RPMI7951 (cell line): ENCODE measurements around the gene DSG4. TPM values are rescaled to one million over a fixed set of nuclear protein-coding genes. Genes with fewer than 3 reads are reported as not detected.

Source experiments
- DNase-seq: peaks from one replicate; pipeline ENCODE4 v3.0.0-alpha.2; 2012; ENCODE audit warnings: low read depth
- total RNA-seq: library from RNA; depleted of rRNA; stranded (reverse); fragments of >200 nt; shearing (Covaris generic); gene quantifications from 2 replicates; pipeline ENCODE4 v1.2.3, GENCODE V29; 2014; rRNA removed

Gene DSG4
- total RNA-seq, 1 experiment from 2014 or later: not detected

DNA sequence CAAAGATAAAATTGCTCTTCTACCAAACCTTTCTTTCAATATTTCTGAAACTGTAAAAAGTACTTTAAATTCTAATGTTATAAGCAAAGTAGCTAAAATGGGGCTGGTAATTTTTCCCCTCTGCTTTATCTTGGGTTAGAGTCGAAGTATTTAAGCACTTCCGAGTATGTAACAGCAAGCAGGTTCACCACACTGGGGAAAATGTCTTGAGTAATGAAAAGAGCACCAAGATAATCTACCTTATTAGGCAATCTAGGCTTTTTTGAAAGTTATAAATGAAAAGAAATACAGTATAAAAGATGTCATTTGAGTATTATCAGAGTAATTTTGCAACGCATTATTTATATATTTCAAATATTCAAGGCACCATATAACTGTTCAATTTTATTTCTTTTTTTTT, 70.3 kb downstream of the DSG4 start:
- no peak for DNase-seq

DNA sequence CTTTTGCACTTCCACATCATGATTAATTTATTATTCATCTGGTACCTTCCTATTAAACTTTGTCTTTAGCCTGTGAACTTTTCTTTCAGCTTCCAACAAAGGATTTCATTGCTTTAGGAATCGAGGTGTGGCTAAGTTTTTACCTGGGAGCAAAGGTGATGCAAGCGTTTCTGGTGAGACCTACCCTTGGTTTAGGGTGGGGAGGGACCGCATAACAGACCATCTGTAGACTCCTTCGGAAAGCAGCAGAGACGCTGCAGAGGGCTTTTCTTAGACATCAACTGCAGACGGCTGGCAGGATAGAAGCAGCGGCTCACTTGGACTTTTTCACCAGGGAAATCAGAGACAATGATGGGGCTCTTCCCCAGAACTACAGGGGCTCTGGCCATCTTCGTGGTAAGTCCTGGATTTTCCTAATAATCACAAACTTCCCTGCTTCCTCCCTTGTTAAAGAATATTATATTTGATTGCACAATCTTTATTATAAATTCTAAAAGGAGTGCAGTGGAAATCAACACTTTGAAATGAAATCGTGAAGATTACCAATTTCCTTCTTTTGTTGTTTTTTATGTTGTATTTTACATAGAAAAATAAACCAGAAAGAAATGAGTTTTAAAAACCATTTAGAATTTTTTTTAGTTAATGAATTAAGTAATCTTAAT, 71.1 kb downstream of the DSG4 start, which contains the start of gene DSG3:
Gene DSG3 (plus strand): TSS at position 212 of the 662 bp plus-strand sequence. CDS start 137 bp downstream, at position 349.
- no peak for DNase-seq

DNA sequence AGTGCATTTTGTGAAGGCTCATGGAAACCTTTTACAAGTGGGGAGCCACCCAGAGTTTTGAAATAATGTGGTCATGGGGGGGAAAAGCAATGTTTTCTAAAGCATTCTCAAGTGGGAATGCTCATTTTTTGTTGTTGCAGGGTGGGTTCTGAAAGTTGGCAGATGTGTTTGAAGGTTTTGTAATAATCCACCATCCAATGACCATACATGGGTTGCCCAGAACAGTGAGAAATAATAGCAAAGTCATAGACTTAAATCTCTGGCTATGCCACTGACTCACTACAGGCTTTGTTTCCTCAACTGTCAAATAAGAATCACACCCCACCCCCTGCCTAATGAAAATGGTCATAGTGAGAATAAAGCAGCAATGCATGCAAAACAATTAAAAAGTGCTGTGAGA, 73.8 kb downstream of the DSG4 start:
- DNase-seq: no peak

DNA sequence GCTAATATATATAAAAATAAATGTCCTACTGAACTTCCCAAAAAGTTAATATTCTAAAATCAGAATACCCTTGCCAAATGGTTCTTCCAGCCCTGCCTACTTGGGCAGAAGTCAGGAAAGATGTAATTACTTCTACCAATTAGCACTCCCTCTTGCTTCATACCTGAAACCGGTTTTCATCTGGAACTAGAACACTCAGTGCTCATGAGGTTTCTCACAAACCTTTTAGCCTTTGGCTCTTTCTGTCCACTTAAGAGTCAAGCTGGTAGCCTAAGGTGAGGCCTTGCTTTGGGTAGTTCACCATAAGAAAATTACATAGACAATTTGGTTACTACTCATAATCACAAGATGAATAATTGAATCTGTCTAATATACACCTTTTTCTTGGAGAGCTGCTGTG, 75.0 kb downstream of the DSG4 start:
- no peak for DNase-seq

DNA sequence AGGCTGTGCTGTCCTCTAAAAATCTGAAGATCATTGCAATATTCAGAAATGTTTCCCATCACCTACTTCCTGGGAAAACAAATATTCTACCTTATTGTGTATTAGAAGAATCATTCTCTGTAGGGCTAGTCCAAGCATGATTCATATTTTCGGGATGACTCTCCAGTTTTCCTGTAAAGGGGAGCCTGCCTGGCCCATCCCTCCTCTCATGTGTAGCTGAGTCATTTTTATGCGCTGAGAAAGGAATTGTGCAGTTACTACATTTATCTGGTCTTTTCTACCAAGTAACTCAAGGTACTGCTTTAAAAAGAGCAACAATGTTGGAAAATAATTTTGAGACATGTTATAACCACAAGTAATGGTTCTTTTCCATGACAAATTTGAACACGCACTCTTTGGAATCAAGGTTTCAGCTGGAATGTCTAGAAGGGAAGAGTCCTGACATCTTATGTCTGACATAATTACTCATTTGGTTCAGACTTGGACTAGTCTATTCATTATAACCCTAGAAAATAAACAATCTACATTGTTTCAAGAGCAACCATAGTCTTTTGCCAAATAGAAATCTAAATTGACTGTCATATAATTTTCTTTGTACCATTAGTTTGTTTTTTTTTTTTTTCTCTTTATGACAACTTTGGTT, 77.6 kb downstream of the DSG4 start:
- DNase-seq: peak; percentile 4

Other genes starting within 250 kb of the DSG4 start
- gene DSC1, start 213.9 kb upstream of the DSG4 start, total RNA-seq: not detected in 2 replicates
- not detected in 2 replicates for gene DSG1, start 58.6 kb upstream of the DSG4 start, total RNA-seq
- not detected in 2 replicates for gene DSG3, start 71.0 kb downstream of the DSG4 start, total RNA-seq
- gene DSG2, start 121.4 kb downstream of the DSG4 start, total RNA-seq: 0.10 and 0.24 TPM in 2 replicates
- not detected in 2 replicates for gene TTR, start 215.1 kb downstream of the DSG4 start, total RNA-seq